GM12878 (cell line): Measurements from ENCODE around the gene GLTP. TPM values are rescaled to one million over a fixed set of nuclear protein-coding genes. Genes with fewer than 3 reads are reported as not detected.

Source experiments
- ATAC-seq: fragments of 200-7000 bp; cut with Tn5 transposase; 3 replicates; pipeline ENCODE4 v1.9.1; 2020; ENCODE audit warnings: mild to moderate bottlenecking, moderate library complexity
- BruUV-seq: library from RNA; stranded (reverse); fragments of 400-500 nt; replicated peaks from 2 replicates; lab custom pipeline; 2021; lab: Mats Ljungman, UMichigan
- CTCF ChIA-PET: fragments of 300-600 bp; sonication (Branson Sonifier 250); formaldehyde crosslinking; extraction: SDS; loops from one replicate; lab custom pipeline; 2021; ENCODE audit warnings: inconsistent platforms; lab: Yijun Ruan, JAX
- POLR2A ChIA-PET: fragments of 350-600 bp; formaldehyde crosslinking; extraction: SDS; loops from one replicate; lab custom pipeline; 2021; ENCODE audit warnings: inconsistent platforms; lab: Charles Lee
- RAD21 ChIA-PET: fragments of 300-600 bp; sonication (Branson Sonifier 250); formaldehyde crosslinking; loops from one replicate; lab custom pipeline; 2023; ENCODE audit warnings: antibody characterized with exemption; ENCODE audit not compliant: unreplicated experiment; lab: Charles Lee
- SMC1A ChIA-PET: fragments of 300-600 bp; sonication (Branson Sonifier 250); formaldehyde crosslinking; loops from one replicate; lab custom pipeline; 2023; ENCODE audit not compliant: unreplicated experiment, uncharacterized antibody; lab: Charles Lee
- DNase-seq: peaks from one replicate; pipeline ENCODE4 v3.0.0-alpha.2; 2011; ENCODE audit warnings: low read depth, low spot score
- FAIRE-seq: peaks from 3 replicates; lab custom pipeline; 2011; peaks lifted over from hg19 to GRCh38; lab: Jason Lieb, UNC
- H2AFZ ChIP-seq: 2 replicates; pipeline ENCODE4 v1.6.0; 2011; ENCODE audit warnings: low read depth, low read length, control low read depth; ENCODE audit not compliant: control insufficient read depth
- H3K27ac ChIP-seq: 2 replicates; pipeline ENCODE4 v1.5.1; 2011; ENCODE audit warnings: control low read depth; ENCODE audit not compliant: control insufficient read depth, insufficient read depth
- H3K27me3 ChIP-seq, 2 experiments: replicated peaks in 1 of 2; 2 replicates each; pipeline versions ENCODE4 v1.6.0 to v1.6.1; 2011; ENCODE audit warnings: low read length in 1 of 2; ENCODE audit not compliant: control insufficient read depth in 2 of 2, insufficient read depth in 2 of 2
- H3K36me3 ChIP-seq, 2 experiments: 2 replicates each; pipeline ENCODE4 v1.5.1; 2011; ENCODE audit warnings: low read length in 1 of 2; ENCODE audit not compliant: control insufficient read depth in 2 of 2, insufficient read depth in 2 of 2
- H3K4me1 ChIP-seq: 2 replicates; pipeline ENCODE4 v1.6.1; 2011; ENCODE audit warnings: mild to moderate bottlenecking, low read length, moderate library complexity, mixed read lengths; ENCODE audit not compliant: control insufficient read depth, insufficient read depth
- H3K4me2 ChIP-seq: 2 replicates; pipeline ENCODE4 v1.6.0; 2011; ENCODE audit warnings: control low read depth; ENCODE audit not compliant: control insufficient read depth, insufficient read depth
- H3K4me3 ChIP-seq: fragments of 200-600 bp; sonication (generic); 2 replicates; pipeline ENCODE4 v1.5.1; 2016
- H3K79me2 ChIP-seq: 2 replicates; pipeline ENCODE4 v1.6.0; 2011; ENCODE audit warnings: low read length; ENCODE audit not compliant: control insufficient read depth, insufficient read depth
- H3K9ac ChIP-seq: 2 replicates; pipeline ENCODE4 v1.8.0; 2011; ENCODE audit warnings: low read length, control low read depth, mixed read lengths; ENCODE audit not compliant: control insufficient read depth, insufficient read depth
- H3K9me3 ChIP-seq: replicated peaks from 3 replicates; pipeline ENCODE4 v1.5.1; 2011; ENCODE audit warnings: mild to moderate bottlenecking, low read length; ENCODE audit not compliant: control insufficient read depth, insufficient read depth
- H4K20me1 ChIP-seq: 2 replicates; pipeline ENCODE4 v1.6.0; 2011; ENCODE audit not compliant: control insufficient read depth, insufficient read depth
- BMI1 ChIP-seq: fragments of 450-650 bp; IDR thresholded peaks from 2 replicates; pipeline ENCODE4 v1.6.1; 2016; ENCODE audit warnings: mild to moderate bottlenecking, moderate library complexity, borderline replicate concordance
- CHD1 ChIP-seq: IDR thresholded peaks from 2 replicates; pipeline ENCODE4 v1.6.1; 2012; ENCODE audit warnings: low read depth, low read length, improper control_type of control experiment
- CREB1 ChIP-seq: IDR thresholded peaks from 2 replicates; pipeline ENCODE4 v1.6.1; 2012; ENCODE audit warnings: low read depth, mild to moderate bottlenecking, inconsistent platforms
- JUND ChIP-seq: IDR thresholded peaks from 2 replicates; pipeline ENCODE4 v1.6.1; 2012; ENCODE audit warnings: low read depth, mild to moderate bottlenecking, low read length, improper control_type of control experiment, moderate library complexity
- MYB ChIP-seq: fragments of 150-350 bp; IDR thresholded peaks from 2 replicates; pipeline ENCODE4 v1.6.1; 2014; ENCODE audit warnings: mild to moderate bottlenecking, low read depth, low read length, borderline replicate concordance
- RBBP5 ChIP-seq: fragments of 200-600 bp; sonication (generic); conservative IDR thresholded peaks from 2 replicates; pipeline ENCODE4 v1.6.1; 2016
- ZBTB11 ChIP-seq: fragments of 450-650 bp; formaldehyde crosslinking; IDR thresholded peaks from 2 replicates; pipeline ENCODE4 v1.5.0; 2022; ENCODE audit warnings: mild to moderate bottlenecking, missing genetic modification characterization
- ZBTB4 ChIP-seq: fragments of 450-650 bp; formaldehyde crosslinking; IDR thresholded peaks from 2 replicates; pipeline ENCODE4 v1.4.0; 2022; ENCODE audit warnings: mild to moderate bottlenecking, moderate library complexity
- ZNF24 ChIP-seq: fragments of 450-650 bp; IDR thresholded peaks from 2 replicates; pipeline ENCODE4 v1.6.1; 2017; ENCODE audit warnings: antibody characterized with exemption, mild to moderate bottlenecking
- ZSCAN29 ChIP-seq: fragments of 450-650 bp; IDR thresholded peaks from 2 replicates; pipeline ENCODE4 v1.6.1; 2017; ENCODE audit warnings: mild to moderate bottlenecking, moderate library complexity
- WGBS: methylation state at CpG from one replicate; pipeline ENCODE4 v1.1.6; 2016; ENCODE audit warnings: low lambda C conversion rate; ENCODE audit not compliant: insufficient replicate concordance, insufficient coverage; ENCODE audit errors: missing lambda C conversion rate; 5-methylcytosine and 5-hydroxymethylcytosine counted together
- in situ Hi-C: fragments of 300-500 bp; cut with MboI; formaldehyde crosslinking; loops from 9 replicates; pipeline ENCODE4 v1.14.3; 2018; ENCODE audit warnings: mixed read lengths
- intact Hi-C: fragments of 100-400 bp; cut with micrococcal nuclease; formaldehyde crosslinking; loops from one replicate; pipeline ENCODE4 v1.14.2; 2022; ENCODE audit not compliant: unreplicated experiment
- polyA plus RNA-seq, 11 experiments: library from polyadenylated mRNA; depleted of rRNA in 4 of 11; unstranded in 6 of 11; stranded (reverse) in 5 of 11; fragments of >200 nt; fragmentation: Nextera tagmentation in 4 of 11; fragmentation: Illumina TruSeq in 1 of 11; extraction: Ambion mirVana in 4 of 11; extraction: Trizol in 1 of 11; gene quantifications; 1 replicate in 1 of 11; 2 replicates in 10 of 11; pipeline versions ENCODE4 v1.2.1 to v1.2.3, GENCODE V29; 2011 to 2016; ENCODE audit warnings: inconsistent platforms in 2 of 11, missing spikeins in 2 of 11, low read depth in 1 of 11
- total RNA-seq, 4 experiments: library from RNA; depleted of rRNA in 3 of 4; stranded (reverse); fragments of >200 nt in 3 of 4; fragmentation: Illumina TruSeq in 1 of 4; extraction: Trizol in 1 of 4; gene quantifications; 2 replicates each; pipeline versions ENCODE4 v1.2.1 to v1.2.3, GENCODE V29; 2013 to 2021
- TF ChIP-seq, protein P1 (sequence below): fragments of 450-650 bp; IDR thresholded peaks from 2 replicates; pipeline ENCODE4 v1.6.1; 2018; ENCODE audit warnings: mild to moderate bottlenecking, low read depth, moderate library complexity; ENCODE audit not compliant: partially characterized antibody

GLTP gene
- total and polyA plus RNA-seq, 10 of the 15 experiments (the other 5 are each of a cell fraction or from before 2014, with no cell fraction given) = 16.8 to 44.0 (median 25.3) TPM

GRCh38 chr12:109921982-109922381 is 41.6 kb upstream of the GLTP start (continued):
- TF ChIP-seq ZBTB4 (CRISPR knock-in tag) (no peak), CREB1 (no peak), CHD1 (no peak), MYB (no peak)

GRCh38 chr12:109920261-109920780 is 40.0 kb upstream of the GLTP start:
- no peaks in the 10 kb centered on the region for H4K20me1 ChIP-seq
- ChIA-PET POLR2A (no interaction called here), CTCF (interaction anchor here (0.8 kb wide), 1 partner anchor 68 kb away, joined by 4 read pairs; no protein-coding TSS in a partner anchor), SMC1A (interaction anchor here (0.9 kb wide), 1 partner anchor 48 kb away, joined by 3 read pairs; no protein-coding TSS in a partner anchor), RAD21 (no interaction called here)
- H3K79me2 ChIP-seq = no peaks in the 10 kb centered on the region
- H3K9ac ChIP-seq = no peak overlapping the region
- DNase-seq (no peak), ATAC-seq (no peak), FAIRE-seq (no peak)
- BruUV-seq = no TSS peak
- in situ Hi-C loops (no loop called here), intact Hi-C loops (no loop called here)
- no peaks in the 10 kb centered on the region for H3K27me3 ChIP-seq
- no peaks in the 10 kb centered on the region for H3K4me1 ChIP-seq
- H3K9me3 ChIP-seq = no peaks in the 10 kb centered on the region
- H3K27ac ChIP-seq = no peak overlapping the region
- no peak overlapping the region for H2AFZ ChIP-seq
- H3K36me3 ChIP-seq = peaks cover 6 to 8% of the 10 kb centered on the region in 2 experiments
- WGBS = 91% methylated on average over 11 of the region's 11 CpGs
- H3K4me3 ChIP-seq = no peak overlapping the region
- no peak overlapping the region for H3K4me2 ChIP-seq
- TF ChIP-seq RBBP5 (no peak), BMI1 (no peak), JUND (no peak), ZBTB11 (CRISPR knock-in tag) (no peak), ZNF24 (no peak), ZSCAN29 (no peak)
- TF ChIP-seq, protein P1, sequence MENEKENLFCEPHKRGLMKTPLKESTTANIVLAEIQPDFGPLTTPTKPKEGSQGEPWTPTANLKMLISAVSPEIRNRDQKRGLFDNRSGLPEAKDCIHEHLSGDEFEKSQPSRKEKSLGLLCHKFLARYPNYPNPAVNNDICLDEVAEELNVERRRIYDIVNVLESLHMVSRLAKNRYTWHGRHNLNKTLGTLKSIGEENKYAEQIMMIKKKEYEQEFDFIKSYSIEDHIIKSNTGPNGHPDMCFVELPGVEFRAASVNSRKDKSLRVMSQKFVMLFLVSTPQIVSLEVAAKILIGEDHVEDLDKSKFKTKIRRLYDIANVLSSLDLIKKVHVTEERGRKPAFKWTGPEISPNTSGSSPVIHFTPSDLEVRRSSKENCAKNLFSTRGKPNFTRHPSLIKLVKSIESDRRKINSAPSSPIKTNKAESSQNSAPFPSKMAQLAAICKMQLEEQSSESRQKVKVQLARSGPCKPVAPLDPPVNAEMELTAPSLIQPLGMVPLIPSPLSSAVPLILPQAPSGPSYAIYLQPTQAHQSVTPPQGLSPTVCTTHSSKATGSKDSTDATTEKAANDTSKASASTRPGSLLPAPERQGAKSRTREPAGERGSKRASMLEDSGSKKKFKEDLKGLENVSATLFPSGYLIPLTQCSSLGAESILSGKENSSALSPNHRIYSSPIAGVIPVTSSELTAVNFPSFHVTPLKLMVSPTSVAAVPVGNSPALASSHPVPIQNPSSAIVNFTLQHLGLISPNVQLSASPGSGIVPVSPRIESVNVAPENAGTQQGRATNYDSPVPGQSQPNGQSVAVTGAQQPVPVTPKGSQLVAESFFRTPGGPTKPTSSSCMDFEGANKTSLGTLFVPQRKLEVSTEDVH = no peak
